Neural cell (in vitro differentiated cells): ENCODE measurements around the gene OR4K13. TPM values are rescaled to one million over a fixed set of nuclear protein-coding genes. Genes with fewer than 3 reads are reported as not detected.

Experiments used
- H2AFZ ChIP-seq: fragments of 200-600, 300-800 bp; sonication (generic), shearing (Covaris generic); 2 replicates; pipeline ENCODE4 v1.6.0; 2014; ENCODE audit warnings: low read depth, mild to moderate bottlenecking, antibody characterized with exemption, low read length, moderate library complexity
- H3F3A ChIP-seq: fragments of 200-600 bp; shearing (Covaris generic); 2 replicates; pipeline ENCODE4 v1.6.1; 2016; ENCODE audit warnings: mild to moderate bottlenecking, moderate library complexity, mixed read lengths, antibody characterized with exemption, low read length; ENCODE audit not compliant: insufficient read depth, poor library complexity, severe bottlenecking
- H3K27ac ChIP-seq: fragments of 200-600, 300-800 bp; sonication (generic), shearing (Covaris generic); 2 replicates; pipeline ENCODE4 v1.5.1; 2014; ENCODE audit warnings: mild to moderate bottlenecking, low read length, moderate library complexity
- H3K27me3 ChIP-seq: fragments of 300-800, 200-600 bp; sonication (generic), shearing (Covaris generic); 2 replicates; pipeline ENCODE4 v1.6.0; 2014; ENCODE audit warnings: mild to moderate bottlenecking, low read depth, low read length, moderate library complexity; ENCODE audit not compliant: insufficient read depth
- H3K36me3 ChIP-seq: fragments of 300-800, 200-600 bp; sonication (generic), shearing (Covaris generic); 2 replicates; pipeline ENCODE4 v1.5.1; 2014; ENCODE audit warnings: mild to moderate bottlenecking, antibody characterized with exemption, low read length, moderate library complexity; ENCODE audit not compliant: insufficient read depth
- H3K4me2 ChIP-seq: fragments of 300-800, 200-600 bp; sonication (generic), shearing (Covaris generic); 2 replicates; pipeline ENCODE4 v1.6.0; 2014; ENCODE audit warnings: mild to moderate bottlenecking, low read length
- H3K4me3 ChIP-seq: fragments of 300-800, 200-600 bp; sonication (generic), shearing (Covaris generic); 2 replicates; pipeline ENCODE4 v1.5.1; 2014; ENCODE audit warnings: mild to moderate bottlenecking, low read length, moderate library complexity
- H3K79me2 ChIP-seq: fragments of 200-600 bp; shearing (Covaris generic); replicated peaks from 2 replicates; pipeline ENCODE4 v1.6.0; 2014; ENCODE audit warnings: mild to moderate bottlenecking, low read length, moderate library complexity; ENCODE audit not compliant: insufficient read depth
- H3K9ac ChIP-seq: fragments of 300-800, 200-600 bp; sonication (generic), shearing (Covaris generic); 2 replicates; pipeline ENCODE4 v1.6.1; 2016; ENCODE audit warnings: mild to moderate bottlenecking, low read length, mixed read lengths
- H3K9me2 ChIP-seq: fragments of 200-600 bp; shearing (Covaris generic); 2 replicates; pipeline ENCODE4 v1.6.1; 2016; ENCODE audit warnings: mild to moderate bottlenecking, low read length, mixed read lengths; ENCODE audit not compliant: insufficient read depth
- H3K9me3 ChIP-seq: fragments of 200-600, 300-800 bp; sonication (generic), shearing (Covaris generic); 2 replicates; pipeline ENCODE4 v1.6.1; 2016; ENCODE audit warnings: mild to moderate bottlenecking, mixed run types, low read length, moderate library complexity, mixed read lengths
- H4K20me1 ChIP-seq: fragments of 200-600 bp; shearing (Covaris generic); 2 replicates; pipeline ENCODE4 v1.6.1; 2016; ENCODE audit warnings: mild to moderate bottlenecking, mixed run types; ENCODE audit not compliant: insufficient read depth
- EP300 ChIP-seq: fragments of 450-650 bp; conservative IDR thresholded peaks from 2 replicates; pipeline ENCODE4 v1.6.1; 2014; ENCODE audit warnings: antibody characterized with exemption, mild to moderate bottlenecking, moderate library complexity; ENCODE audit not compliant: poor library complexity, severe bottlenecking
- EZH2 ChIP-seq: fragments of 200-600, 300-800 bp; shearing (Covaris generic), sonication (generic); IDR thresholded peaks from 2 replicates; pipeline ENCODE4 v1.6.1; 2014; ENCODE audit warnings: antibody characterized with exemption, low read length, borderline replicate concordance, mild to moderate bottlenecking; ENCODE audit not compliant: insufficient read depth, poor library complexity, severe bottlenecking
- MXI1 ChIP-seq: fragments of 450-650 bp; conservative IDR thresholded peaks from 2 replicates; pipeline ENCODE4 v1.6.1; 2014; ENCODE audit warnings: antibody characterized with exemption, mild to moderate bottlenecking; ENCODE audit not compliant: poor library complexity, severe bottlenecking
- POLR2AphosphoS5 ChIP-seq: IDR thresholded peaks from 2 replicates; pipeline ENCODE4 v1.6.1; 2012
- RAD21 ChIP-seq: fragments of 450-650 bp; conservative IDR thresholded peaks from 2 replicates; pipeline ENCODE4 v1.6.1; 2014; ENCODE audit warnings: antibody characterized with exemption, mild to moderate bottlenecking, moderate library complexity
- SMC3 ChIP-seq: fragments of 450-650 bp; conservative IDR thresholded peaks from 2 replicates; pipeline ENCODE4 v1.6.1; 2014; ENCODE audit warnings: antibody characterized with exemption, mild to moderate bottlenecking, moderate library complexity; ENCODE audit not compliant: poor library complexity
- TAF1 ChIP-seq: IDR thresholded peaks from 2 replicates; pipeline ENCODE4 v1.6.1; 2012; ENCODE audit warnings: low read depth
- polyA plus RNA-seq: library from polyadenylated mRNA; depleted of rRNA; stranded (reverse); fragments of >200 nt; gene quantifications from 2 replicates; pipeline ENCODE4 v1.2.3, GENCODE V29; 2014
- TF ChIP-seq, protein P1 (sequence below): IDR thresholded peaks from 2 replicates; pipeline ENCODE4 v1.6.1; 2012; ENCODE audit warnings: borderline replicate concordance
- TF ChIP-seq, protein P2 (sequence below): fragments of 450-650 bp; IDR thresholded peaks from 2 replicates; pipeline ENCODE4 v1.5.1; 2014; ENCODE audit warnings: antibody characterized with exemption, mild to moderate bottlenecking, moderate library complexity; ENCODE audit not compliant: poor library complexity, severe bottlenecking

Gene OR4K13
- polyA plus RNA-seq, 1 donor from 2014 or later: not detected

DNA sequence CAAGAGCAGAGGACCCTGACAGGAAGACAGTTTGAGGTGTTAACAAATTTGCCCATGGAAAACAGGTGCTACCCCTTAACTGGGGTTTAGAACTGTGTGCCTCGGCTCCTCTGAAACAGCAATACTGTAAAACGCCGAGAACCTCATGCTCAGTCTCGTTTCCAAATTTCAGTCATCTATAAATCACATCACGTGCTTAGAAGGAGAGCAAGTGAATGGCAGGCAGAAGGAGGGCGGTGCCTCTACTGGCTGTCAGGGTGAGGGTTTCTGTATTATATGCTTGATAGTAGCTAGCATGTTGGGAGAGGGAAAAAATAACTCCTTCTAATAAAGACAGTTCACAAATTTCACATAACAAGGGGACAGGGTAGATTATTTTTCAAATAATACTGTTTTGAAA lies 4.8 kb downstream of the OR4K13 start:
- Histone ChIP-seq H3K36me3 (no peaks in the 10 kb centered on the region), H3F3A (no peaks in the 10 kb centered on the region), H3K27ac (no peak overlapping the region), H4K20me1 (no peaks in the 10 kb centered on the region), H3K27me3 (no peaks in the 10 kb centered on the region), H3K9ac (no peak overlapping the region), H3K9me3 (peaks cover 6% of the 10 kb centered on the region), H2AFZ (no peak overlapping the region), H3K9me2 (no peaks in the 10 kb centered on the region), H3K4me3 (no peak overlapping the region), H3K79me2 (no peaks in the 10 kb centered on the region), H3K4me2 (no peak overlapping the region)
- no peak for TF ChIP-seq RAD21
- TF ChIP-seq MXI1: no peak
- no peak for TF ChIP-seq TAF1
- no peak for TF ChIP-seq POLR2AphosphoS5
- TF ChIP-seq, protein P1, sequence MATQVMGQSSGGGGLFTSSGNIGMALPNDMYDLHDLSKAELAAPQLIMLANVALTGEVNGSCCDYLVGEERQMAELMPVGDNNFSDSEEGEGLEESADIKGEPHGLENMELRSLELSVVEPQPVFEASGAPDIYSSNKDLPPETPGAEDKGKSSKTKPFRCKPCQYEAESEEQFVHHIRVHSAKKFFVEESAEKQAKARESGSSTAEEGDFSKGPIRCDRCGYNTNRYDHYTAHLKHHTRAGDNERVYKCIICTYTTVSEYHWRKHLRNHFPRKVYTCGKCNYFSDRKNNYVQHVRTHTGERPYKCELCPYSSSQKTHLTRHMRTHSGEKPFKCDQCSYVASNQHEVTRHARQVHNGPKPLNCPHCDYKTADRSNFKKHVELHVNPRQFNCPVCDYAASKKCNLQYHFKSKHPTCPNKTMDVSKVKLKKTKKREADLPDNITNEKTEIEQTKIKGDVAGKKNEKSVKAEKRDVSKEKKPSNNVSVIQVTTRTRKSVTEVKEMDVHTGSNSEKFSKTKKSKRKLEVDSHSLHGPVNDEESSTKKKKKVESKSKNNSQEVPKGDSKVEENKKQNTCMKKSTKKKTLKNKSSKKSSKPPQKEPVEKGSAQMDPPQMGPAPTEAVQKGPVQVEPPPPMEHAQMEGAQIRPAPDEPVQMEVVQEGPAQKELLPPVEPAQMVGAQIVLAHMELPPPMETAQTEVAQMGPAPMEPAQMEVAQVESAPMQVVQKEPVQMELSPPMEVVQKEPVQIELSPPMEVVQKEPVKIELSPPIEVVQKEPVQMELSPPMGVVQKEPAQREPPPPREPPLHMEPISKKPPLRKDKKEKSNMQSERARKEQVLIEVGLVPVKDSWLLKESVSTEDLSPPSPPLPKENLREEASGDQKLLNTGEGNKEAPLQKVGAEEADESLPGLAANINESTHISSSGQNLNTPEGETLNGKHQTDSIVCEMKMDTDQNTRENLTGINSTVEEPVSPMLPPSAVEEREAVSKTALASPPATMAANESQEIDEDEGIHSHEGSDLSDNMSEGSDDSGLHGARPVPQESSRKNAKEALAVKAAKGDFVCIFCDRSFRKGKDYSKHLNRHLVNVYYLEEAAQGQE: no peak
- TF ChIP-seq EP300: no peak
- TF ChIP-seq, protein P2, sequence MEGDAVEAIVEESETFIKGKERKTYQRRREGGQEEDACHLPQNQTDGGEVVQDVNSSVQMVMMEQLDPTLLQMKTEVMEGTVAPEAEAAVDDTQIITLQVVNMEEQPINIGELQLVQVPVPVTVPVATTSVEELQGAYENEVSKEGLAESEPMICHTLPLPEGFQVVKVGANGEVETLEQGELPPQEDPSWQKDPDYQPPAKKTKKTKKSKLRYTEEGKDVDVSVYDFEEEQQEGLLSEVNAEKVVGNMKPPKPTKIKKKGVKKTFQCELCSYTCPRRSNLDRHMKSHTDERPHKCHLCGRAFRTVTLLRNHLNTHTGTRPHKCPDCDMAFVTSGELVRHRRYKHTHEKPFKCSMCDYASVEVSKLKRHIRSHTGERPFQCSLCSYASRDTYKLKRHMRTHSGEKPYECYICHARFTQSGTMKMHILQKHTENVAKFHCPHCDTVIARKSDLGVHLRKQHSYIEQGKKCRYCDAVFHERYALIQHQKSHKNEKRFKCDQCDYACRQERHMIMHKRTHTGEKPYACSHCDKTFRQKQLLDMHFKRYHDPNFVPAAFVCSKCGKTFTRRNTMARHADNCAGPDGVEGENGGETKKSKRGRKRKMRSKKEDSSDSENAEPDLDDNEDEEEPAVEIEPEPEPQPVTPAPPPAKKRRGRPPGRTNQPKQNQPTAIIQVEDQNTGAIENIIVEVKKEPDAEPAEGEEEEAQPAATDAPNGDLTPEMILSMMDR: no peak
- TF ChIP-seq EZH2: no peak
- TF ChIP-seq SMC3: no peak

DNA sequence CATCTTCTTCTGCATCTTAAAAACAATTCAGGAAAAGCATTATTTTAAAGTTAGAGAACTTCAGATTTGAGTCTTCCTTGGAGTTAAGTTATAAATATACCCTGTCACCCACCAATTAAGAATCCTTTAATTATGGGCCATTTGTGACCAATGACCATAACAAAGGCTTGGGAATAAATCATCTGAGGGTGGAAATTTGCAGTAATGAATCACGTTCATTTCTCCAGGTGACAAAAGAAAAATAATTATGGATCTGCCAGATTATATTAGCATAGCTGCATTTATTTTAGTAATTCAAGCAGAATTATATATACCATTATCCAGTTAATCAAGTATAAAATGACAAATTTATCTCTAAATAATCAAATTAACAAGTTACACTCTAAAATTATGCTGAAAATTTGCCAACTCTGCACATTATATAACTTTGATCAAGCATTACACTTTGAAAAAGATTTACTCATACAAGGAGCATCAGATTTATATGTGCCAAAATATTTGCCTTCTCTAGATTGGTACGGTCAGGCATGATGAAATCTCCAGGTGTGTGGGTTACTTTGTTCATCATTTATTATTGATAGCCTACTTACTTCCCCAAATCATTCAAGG lies 16.5 kb downstream of the OR4K13 start, which contains the start of gene OR4K14:
Gene OR4K14, minus strand, starts transcription at position 51 of the 609 bp plus-strand sequence. CDS start 4,114 bp downstream, outside the sequence.
- H3K27ac ChIP-seq: no peak within 1 kb of the TSS
- no peaks in the 10 kb centered on the region for H3F3A ChIP-seq
- no peak within 1 kb of the TSS for H3K4me3 ChIP-seq
- peaks cover 14% of the 10 kb centered on the region for H3K9me3 ChIP-seq
- H3K4me2 ChIP-seq: no peak within 1 kb of the TSS
- H3K9me2 ChIP-seq: no peaks in the 10 kb centered on the region
- H3K27me3 ChIP-seq: no peaks in the 10 kb centered on the region
- H2AFZ ChIP-seq: no peak within 1 kb of the TSS
- H3K36me3 ChIP-seq: no peaks in the 10 kb centered on the region
- no peaks in the 10 kb centered on the region for H3K79me2 ChIP-seq
- no peak for TF ChIP-seq POLR2AphosphoS5
- TF ChIP-seq, protein P1: no peak
- TF ChIP-seq, protein P2: no peak
- TF ChIP-seq SMC3: no peak
- TF ChIP-seq EZH2: no peak
- TF ChIP-seq MXI1: no peak
- TF ChIP-seq EP300: no peak
- no peak for TF ChIP-seq TAF1
- TF ChIP-seq RAD21: no peak
- no peaks in the 10 kb centered on the region for H4K20me1 ChIP-seq
- H3K9ac ChIP-seq: no peak within 1 kb of the TSS
